ENCODE results near the gene GPC6. TPM values are rescaled to one million over a fixed set of nuclear protein-coding genes. Genes with fewer than 3 reads are reported as not detected.

GPC6 gene
- polyA plus RNA-seq, 1 of the 3 experiments (the other 2 are of a cell fraction) = 6.7 TPM

DNA sequence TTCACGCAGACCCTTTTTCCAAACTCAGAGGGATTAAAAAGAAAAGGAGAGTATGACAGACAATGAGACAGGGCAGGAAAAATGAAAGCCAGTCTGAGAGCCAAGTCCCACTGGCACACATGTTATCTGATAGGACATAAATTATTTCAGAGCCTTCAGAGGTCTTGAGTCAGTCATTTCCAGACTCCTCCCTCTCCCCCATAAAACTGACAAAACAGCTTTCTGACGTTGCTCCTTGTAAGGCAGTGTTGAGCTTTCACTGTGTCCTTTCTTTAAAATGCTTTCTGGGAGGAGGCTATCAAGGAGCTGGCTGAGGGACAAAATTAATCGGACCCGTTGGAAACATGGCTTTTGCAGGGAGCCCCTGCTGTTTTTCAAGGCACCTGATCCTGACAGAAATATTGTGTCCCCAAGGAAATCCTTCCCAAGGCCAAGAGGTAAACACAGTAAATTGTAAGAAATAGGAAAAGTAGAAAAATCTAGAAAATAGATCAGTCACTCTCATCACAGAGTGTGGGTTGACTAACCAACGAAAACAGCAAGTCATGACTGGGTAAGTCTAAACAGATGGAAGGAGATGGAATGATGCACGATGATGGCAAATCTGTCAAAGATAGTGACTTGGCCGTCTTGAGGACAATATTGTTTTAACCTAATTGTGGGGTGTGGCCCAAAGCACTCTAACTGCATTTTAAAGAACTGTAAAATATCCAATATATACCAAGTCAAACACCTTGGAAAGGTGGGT lies 1163.2 kb downstream of the GPC6 start:
- WGBS (ENCODE audit: low lambda C conversion rate) = 71% methylated on average over 7 of the region's 7 CpGs
- no peak for DNase-seq
- ChIA-PET POLR2A (no interaction called here), CTCF (interaction anchor here (1.1 to 1.2 kb wide), 2 partner anchors 46 to 249 kb away, joined by 3 read pairs; no protein-coding TSS in a partner anchor)
- no peaks in the 10 kb centered on the region for H3K9me3 ChIP-seq
- H3K4me2 ChIP-seq = no peak overlapping the region
- TF ChIP-seq, protein P1, sequence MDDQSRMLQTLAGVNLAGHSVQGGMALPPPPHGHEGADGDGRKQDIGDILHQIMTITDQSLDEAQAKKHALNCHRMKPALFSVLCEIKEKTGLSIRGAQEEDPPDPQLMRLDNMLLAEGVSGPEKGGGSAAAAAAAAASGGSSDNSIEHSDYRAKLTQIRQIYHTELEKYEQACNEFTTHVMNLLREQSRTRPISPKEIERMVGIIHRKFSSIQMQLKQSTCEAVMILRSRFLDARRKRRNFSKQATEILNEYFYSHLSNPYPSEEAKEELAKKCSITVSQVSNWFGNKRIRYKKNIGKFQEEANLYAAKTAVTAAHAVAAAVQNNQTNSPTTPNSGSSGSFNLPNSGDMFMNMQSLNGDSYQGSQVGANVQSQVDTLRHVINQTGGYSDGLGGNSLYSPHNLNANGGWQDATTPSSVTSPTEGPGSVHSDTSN (IDR thresholded peaks at IDR 0.05) = 0 out of 2 replicates have a peak, but pooled peaks have one; percentile 8
- TF ChIP-seq RFX5 (IDR thresholded peaks at IDR 0.05; ENCODE audit: low read length) = no peak
- no peaks in the 10 kb centered on the region for H4K20me1 ChIP-seq (ENCODE audit: insufficient read depth)
- no peak overlapping the region for H3K9ac ChIP-seq
- H3K9me2 ChIP-seq = no peaks in the 10 kb centered on the region
- no peak overlapping the region for H2AFZ ChIP-seq (ENCODE audit: low read depth)
- H3K4me1 ChIP-seq (ENCODE audit: control insufficient read depth in 1 of 2, insufficient read depth in 2 of 2, low read depth in 1 of 2, low read length in 1 of 2) = no peaks in the 10 kb centered on the region
- H3F3A ChIP-seq (replicated peaks; ENCODE audit: insufficient read depth) = no peaks in the 10 kb centered on the region
- no peak overlapping the region for H3K4me3 ChIP-seq (ENCODE audit: low read depth in 2 of 2, low read length in 1 of 2)
- H3K79me2 ChIP-seq (ENCODE audit: insufficient read depth) = no peaks in the 10 kb centered on the region
- H3K27ac ChIP-seq (ENCODE audit: low read depth in 2 of 2, low read length in 1 of 2) = no peak overlapping the region
- no peaks in the 10 kb centered on the region for H3K36me3 ChIP-seq (replicated peaks in 1 of 2; ENCODE audit: control insufficient read depth in 1 of 2, insufficient read depth in 2 of 2, low read length in 1 of 2)
- H3K27me3 ChIP-seq (ENCODE audit: insufficient read depth) = no peaks in the 10 kb centered on the region

DNA sequence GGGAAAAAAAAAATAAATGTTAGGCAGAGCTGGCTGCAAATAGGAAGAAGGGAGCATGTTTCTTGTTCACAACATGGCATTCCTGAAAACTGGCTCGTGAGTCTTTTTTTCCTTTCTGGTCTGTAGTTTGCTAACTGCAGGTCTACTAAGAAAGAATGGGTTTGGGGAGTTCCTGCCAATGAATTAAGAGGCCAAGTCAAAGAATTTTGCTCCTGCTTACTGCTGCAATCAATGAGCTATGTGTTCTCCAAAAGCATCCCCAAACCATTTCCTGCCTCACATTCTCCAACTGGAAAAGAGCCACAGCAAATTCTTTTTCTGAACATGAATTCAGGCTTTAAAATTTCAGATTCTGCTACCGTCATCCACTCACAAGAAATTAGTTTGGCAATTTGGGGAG lies 1164.3 kb downstream of the GPC6 start:
- Histone ChIP-seq H3K79me2 (ENCODE audit: insufficient read depth) (no peaks in the 10 kb centered on the region), H2AFZ (ENCODE audit: low read depth) (no peak overlapping the region), H3F3A (replicated peaks; ENCODE audit: insufficient read depth) (no peaks in the 10 kb centered on the region), H3K4me3 (ENCODE audit: low read depth in 2 of 2, low read length in 1 of 2) (no peak overlapping the region), H3K27ac (ENCODE audit: low read depth in 2 of 2, low read length in 1 of 2) (no peak overlapping the region), H3K4me2 (no peak overlapping the region), H3K9ac (no peak overlapping the region), H3K36me3 (replicated peaks in 1 of 2; ENCODE audit: control insufficient read depth in 1 of 2, insufficient read depth in 2 of 2, low read length in 1 of 2) (no peaks in the 10 kb centered on the region), H4K20me1 (ENCODE audit: insufficient read depth) (no peaks in the 10 kb centered on the region), H3K9me3 (no peaks in the 10 kb centered on the region), H3K27me3 (ENCODE audit: insufficient read depth) (no peaks in the 10 kb centered on the region), H3K4me1 (ENCODE audit: control insufficient read depth in 1 of 2, insufficient read depth in 2 of 2, low read depth in 1 of 2, low read length in 1 of 2) (no peaks in the 10 kb centered on the region), H3K9me2 (no peaks in the 10 kb centered on the region)
- CTCF ChIA-PET = interaction anchor here (0.7 to 1.1 kb wide), 2 partner anchors 9 to 250 kb away, joined by 3 read pairs; no protein-coding TSS in a partner anchor
- POLR2A ChIA-PET = no interaction called here
- TF ChIP-seq FOSL2 (IDR thresholded peaks at IDR 0.05; ENCODE audit: borderline replicate concordance, low read depth) (no peak), EP300 (IDR thresholded peaks at IDR 0.05; ENCODE audit: borderline replicate concordance in 1 of 2, low read depth in 1 of 2, low read length in 1 of 2) (no peak), TAF1 (IDR thresholded peaks at IDR 0.05; ENCODE audit: borderline replicate concordance, low read depth, low read length) (no peak), NRF1 (IDR thresholded peaks at IDR 0.05; ENCODE audit: low read depth, low read length) (no peak), RXRA (IDR thresholded peaks at IDR 0.05; ENCODE audit: borderline replicate concordance, low read depth) (no peak), RFX5 (IDR thresholded peaks at IDR 0.05; ENCODE audit: low read length) (no peak), RAD21 (IDR thresholded peaks at IDR 0.05; ENCODE audit: low read length) (no peak), GATA2 (CRISPR knock-in tag; IDR thresholded peaks at IDR 0.05) (no peak), POLR2AphosphoS5 (IDR thresholded peaks at IDR 0.05; ENCODE audit: low read depth, low read length) (no peak)
- TF ChIP-seq, protein P2, sequence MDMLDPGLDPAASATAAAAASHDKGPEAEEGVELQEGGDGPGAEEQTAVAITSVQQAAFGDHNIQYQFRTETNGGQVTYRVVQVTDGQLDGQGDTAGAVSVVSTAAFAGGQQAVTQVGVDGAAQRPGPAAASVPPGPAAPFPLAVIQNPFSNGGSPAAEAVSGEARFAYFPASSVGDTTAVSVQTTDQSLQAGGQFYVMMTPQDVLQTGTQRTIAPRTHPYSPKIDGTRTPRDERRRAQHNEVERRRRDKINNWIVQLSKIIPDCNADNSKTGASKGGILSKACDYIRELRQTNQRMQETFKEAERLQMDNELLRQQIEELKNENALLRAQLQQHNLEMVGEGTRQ (IDR thresholded peaks at IDR 0.05; ENCODE audit: borderline replicate concordance, low read depth, low read length) = no peak
- TF ChIP-seq, protein P3, sequence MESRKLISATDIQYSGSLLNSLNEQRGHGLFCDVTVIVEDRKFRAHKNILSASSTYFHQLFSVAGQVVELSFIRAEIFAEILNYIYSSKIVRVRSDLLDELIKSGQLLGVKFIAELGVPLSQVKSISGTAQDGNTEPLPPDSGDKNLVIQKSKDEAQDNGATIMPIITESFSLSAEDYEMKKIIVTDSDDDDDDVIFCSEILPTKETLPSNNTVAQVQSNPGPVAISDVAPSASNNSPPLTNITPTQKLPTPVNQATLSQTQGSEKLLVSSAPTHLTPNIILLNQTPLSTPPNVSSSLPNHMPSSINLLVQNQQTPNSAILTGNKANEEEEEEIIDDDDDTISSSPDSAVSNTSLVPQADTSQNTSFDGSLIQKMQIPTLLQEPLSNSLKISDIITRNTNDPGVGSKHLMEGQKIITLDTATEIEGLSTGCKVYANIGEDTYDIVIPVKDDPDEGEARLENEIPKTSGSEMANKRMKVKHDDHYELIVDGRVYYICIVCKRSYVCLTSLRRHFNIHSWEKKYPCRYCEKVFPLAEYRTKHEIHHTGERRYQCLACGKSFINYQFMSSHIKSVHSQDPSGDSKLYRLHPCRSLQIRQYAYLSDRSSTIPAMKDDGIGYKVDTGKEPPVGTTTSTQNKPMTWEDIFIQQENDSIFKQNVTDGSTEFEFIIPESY (IDR thresholded peaks at IDR 0.05; ENCODE audit: borderline replicate concordance, low read depth) = no peak
- TF ChIP-seq, protein P4, sequence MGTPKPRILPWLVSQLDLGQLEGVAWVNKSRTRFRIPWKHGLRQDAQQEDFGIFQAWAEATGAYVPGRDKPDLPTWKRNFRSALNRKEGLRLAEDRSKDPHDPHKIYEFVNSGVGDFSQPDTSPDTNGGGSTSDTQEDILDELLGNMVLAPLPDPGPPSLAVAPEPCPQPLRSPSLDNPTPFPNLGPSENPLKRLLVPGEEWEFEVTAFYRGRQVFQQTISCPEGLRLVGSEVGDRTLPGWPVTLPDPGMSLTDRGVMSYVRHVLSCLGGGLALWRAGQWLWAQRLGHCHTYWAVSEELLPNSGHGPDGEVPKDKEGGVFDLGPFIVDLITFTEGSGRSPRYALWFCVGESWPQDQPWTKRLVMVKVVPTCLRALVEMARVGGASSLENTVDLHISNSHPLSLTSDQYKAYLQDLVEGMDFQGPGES (IDR thresholded peaks at IDR 0.05; ENCODE audit: low read depth, low read length) = no peak
- 79% methylated on average over 2 of the region's 2 CpGs for WGBS (ENCODE audit: low lambda C conversion rate)
- no peak for DNase-seq
